IgD-negative memory B cell (primary cell): ENCODE data around the gene WDR18. TPM values are rescaled to one million over a fixed set of nuclear protein-coding genes. Genes with fewer than 3 reads are reported as not detected.

Experiments used
- H3K27ac Mint-ChIP-seq, 3 donors: one replicate each; pipeline ENCODE4 v1.8.0; 2020 to 2022; ENCODE audit warnings: mild to moderate bottlenecking in 3 of 3, mixed read lengths in 3 of 3, moderate library complexity in 1 of 3
- H3K27me3 Mint-ChIP-seq: one replicate; pipeline ENCODE4 v1.8.0; 2021; ENCODE audit warnings: mixed read lengths
- H3K36me3 Mint-ChIP-seq: one replicate; pipeline ENCODE4 v1.8.0; 2020; ENCODE audit warnings: mild to moderate bottlenecking, mixed read lengths
- H3K4me1 Mint-ChIP-seq, 3 donors: one replicate each; pipeline ENCODE4 v1.8.0; 2020 to 2022; ENCODE audit warnings: mixed read lengths in 3 of 3, mild to moderate bottlenecking in 1 of 3
- H3K4me3 Mint-ChIP-seq, 4 donors: one replicate each; pipeline ENCODE4 v1.8.0; 2020 to 2022; ENCODE audit warnings: mild to moderate bottlenecking in 4 of 4, mixed read lengths in 4 of 4, moderate library complexity in 3 of 4
- H3K9me3 Mint-ChIP-seq, 3 donors: one replicate each; pipeline ENCODE4 v1.8.0; 2020 to 2021; ENCODE audit warnings: mixed read lengths in 3 of 3, mild to moderate bottlenecking in 1 of 3
- polyA plus RNA-seq: library from polyadenylated mRNA; unstranded; fragments of 300-500 nt; fragmentation: Illumina TruSeq; gene quantifications from one replicate; pipeline ENCODE4 v1.2.3, GENCODE V29; 2021

The WDR18 gene, protein sequence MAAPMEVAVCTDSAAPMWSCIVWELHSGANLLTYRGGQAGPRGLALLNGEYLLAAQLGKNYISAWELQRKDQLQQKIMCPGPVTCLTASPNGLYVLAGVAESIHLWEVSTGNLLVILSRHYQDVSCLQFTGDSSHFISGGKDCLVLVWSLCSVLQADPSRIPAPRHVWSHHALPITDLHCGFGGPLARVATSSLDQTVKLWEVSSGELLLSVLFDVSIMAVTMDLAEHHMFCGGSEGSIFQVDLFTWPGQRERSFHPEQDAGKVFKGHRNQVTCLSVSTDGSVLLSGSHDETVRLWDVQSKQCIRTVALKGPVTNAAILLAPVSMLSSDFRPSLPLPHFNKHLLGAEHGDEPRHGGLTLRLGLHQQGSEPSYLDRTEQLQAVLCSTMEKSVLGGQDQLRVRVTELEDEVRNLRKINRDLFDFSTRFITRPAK
- polyA plus RNA-seq = 53.4 TPM

DNA sequence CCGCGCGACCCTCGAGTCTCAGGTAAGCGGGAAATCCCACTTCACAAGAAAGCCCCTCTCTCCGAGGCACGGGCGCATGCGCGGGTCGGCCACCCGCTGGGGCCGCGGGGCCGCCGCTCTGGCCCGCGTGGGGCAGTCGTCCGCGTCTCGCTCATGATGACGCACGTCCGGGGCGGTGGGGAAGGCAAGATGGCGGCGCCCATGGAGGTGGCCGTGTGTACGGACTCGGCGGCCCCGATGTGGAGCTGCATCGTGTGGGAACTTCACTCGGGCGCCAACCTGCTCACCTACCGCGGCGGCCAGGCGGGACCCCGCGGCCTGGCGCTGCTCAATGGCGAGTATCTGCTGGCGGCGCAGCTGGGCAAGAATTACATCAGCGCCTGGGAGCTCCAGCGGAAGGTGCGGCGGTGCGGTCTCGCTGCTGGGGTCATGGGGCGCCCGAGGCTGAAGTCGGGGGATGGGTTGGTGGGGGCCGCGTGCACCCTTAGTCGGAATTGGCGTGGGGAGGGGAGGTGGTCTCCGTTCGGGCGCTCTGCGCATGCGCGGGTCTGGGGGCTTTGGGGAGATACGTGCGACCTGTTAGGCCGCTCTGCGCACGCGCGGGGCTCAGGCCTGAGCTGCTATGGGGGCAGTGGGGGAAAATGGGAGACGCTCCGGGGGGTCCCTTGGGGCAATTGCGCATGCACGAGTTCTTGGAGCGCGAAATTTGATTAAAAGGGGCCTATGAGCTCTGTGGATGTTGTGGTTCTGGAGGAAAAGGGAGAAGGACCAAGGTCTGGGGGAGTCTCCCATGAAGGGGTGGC lies at the start of gene WDR18:
Gene WDR18, plus strand, starts transcription at position 181 of the 803 bp plus-strand sequence. Its CDS starts 9 bp downstream, at position 190.
- Mint-ChIP-seq H3K36me3 (no peaks in the 10 kb centered on the region), H3K27me3 (no peaks in the 10 kb centered on the region), H3K9me3 (no peaks in the 10 kb centered on the region), H3K4me1 (peaks cover 0 to 12% (median 4%) of the 10 kb centered on the region in 3 donors), H3K4me3 (peak within 1 kb of the TSS; percentile 87 to 98 (median 95)), H3K27ac (peak within 1 kb of the TSS; percentile 36 to 93 (median 87))

DNA sequence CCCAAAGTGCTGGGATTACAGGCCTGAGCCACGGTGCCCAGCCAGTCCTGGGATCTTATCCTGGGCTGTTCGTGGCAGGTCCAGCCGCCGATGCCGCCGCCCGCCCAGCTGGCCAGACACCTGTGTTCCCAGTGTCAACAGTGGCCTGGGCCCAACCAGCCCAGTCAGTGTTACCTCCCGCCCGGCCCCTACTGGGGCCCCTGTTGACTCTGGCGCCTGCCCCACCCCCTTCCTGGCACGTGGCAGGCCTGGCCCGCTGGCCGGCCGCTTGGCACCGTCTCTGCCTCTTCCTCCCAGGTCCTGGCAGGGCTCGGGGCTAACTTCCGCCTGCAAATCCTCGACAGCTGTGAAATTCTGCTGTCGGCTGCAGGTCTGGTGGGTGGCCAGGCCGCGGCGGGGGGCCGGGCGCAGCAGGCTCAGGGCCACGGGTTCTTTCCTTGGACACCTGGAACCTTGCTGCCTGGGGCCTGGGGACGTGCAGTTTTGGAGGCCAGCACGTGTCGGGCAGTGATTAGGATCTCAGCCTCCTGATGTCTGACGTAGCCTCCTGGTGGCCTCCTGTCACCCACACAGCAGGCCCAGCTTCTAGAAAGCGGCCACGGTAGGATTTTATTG lies 49.2 kb upstream of the WDR18 start:
- Mint-ChIP-seq H3K4me3 (peak overlapping the region in 1 of 4 donors; percentile 17), H3K4me1 (peaks cover 11 to 19% (median 19%) of the 10 kb centered on the region in 3 donors), H3K27ac (peak overlapping the region in 1 of 3 donors; percentile 87)

DNA sequence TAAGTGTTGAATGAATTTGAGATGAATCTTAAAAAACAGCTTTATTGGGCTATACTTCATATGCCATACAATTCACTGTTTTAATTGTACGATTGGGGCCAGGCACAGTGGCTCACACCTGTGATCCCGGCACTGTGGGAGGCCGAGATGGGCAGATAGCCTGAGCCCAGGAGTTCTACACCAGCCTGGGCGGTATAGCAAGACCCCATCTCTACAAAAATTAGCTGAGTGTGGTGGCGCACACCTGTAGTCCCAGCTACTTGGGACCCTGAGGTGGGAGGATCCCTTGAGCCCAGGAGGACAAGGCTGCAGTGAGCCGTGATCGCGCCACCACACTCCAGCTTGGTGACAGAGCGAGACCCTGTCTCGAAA lies 48.0 kb upstream of the WDR18 start:
- no peaks in the 10 kb centered on the region for H3K27me3 Mint-ChIP-seq
- peaks cover 6% of the 10 kb centered on the region for H3K36me3 Mint-ChIP-seq
- H3K9me3 Mint-ChIP-seq = peaks cover 0 to 2% (median 0%) of the 10 kb centered on the region in 3 donors
- no peak overlapping the region for H3K4me3 Mint-ChIP-seq
- H3K4me1 Mint-ChIP-seq = peaks cover 15 to 24% (median 23%) of the 10 kb centered on the region in 3 donors
- H3K27ac Mint-ChIP-seq = peak overlapping the region; percentile 13 to 87 (median 31)

More for the DNA sequence above, 49.2 kb upstream of the WDR18 start:
- peaks cover 9% of the 10 kb centered on the region for H3K36me3 Mint-ChIP-seq
- no peaks in the 10 kb centered on the region for H3K27me3 Mint-ChIP-seq
- H3K9me3 Mint-ChIP-seq = peaks cover 0 to 2% (median 0%) of the 10 kb centered on the region in 3 donors

DNA sequence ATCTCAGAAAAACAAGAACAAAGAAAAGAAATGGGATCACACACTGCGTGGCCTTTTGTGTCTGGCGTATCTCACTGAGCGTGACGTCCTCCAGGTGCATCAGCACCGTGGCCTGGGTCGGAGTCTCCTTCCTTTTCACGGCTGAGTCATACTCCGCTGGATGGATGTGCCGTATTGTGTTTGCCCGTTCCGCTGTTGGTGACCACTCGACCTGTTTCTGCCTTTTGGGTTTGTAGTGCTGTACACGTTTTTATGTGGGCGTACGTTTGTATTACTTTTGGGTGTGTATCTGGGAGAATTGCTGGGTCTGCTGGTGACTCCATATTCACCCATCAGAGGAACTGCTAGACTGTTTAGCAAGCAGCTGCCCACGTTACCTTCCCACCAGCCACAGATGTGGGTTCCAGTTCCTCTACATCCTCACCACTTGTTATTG lies 46.9 kb upstream of the WDR18 start:
- Mint-ChIP-seq H3K9me3 (peaks cover 0 to 2% (median 0%) of the 10 kb centered on the region in 3 donors), H3K27ac (peak overlapping the region; percentile 93 to 95 (median 94)), H3K27me3 (no peaks in the 10 kb centered on the region), H3K36me3 (peaks cover 6% of the 10 kb centered on the region), H3K4me3 (peak overlapping the region; percentile 34 to 78 (median 60)), H3K4me1 (peaks cover 15 to 27% (median 26%) of the 10 kb centered on the region in 3 donors)

DNA sequence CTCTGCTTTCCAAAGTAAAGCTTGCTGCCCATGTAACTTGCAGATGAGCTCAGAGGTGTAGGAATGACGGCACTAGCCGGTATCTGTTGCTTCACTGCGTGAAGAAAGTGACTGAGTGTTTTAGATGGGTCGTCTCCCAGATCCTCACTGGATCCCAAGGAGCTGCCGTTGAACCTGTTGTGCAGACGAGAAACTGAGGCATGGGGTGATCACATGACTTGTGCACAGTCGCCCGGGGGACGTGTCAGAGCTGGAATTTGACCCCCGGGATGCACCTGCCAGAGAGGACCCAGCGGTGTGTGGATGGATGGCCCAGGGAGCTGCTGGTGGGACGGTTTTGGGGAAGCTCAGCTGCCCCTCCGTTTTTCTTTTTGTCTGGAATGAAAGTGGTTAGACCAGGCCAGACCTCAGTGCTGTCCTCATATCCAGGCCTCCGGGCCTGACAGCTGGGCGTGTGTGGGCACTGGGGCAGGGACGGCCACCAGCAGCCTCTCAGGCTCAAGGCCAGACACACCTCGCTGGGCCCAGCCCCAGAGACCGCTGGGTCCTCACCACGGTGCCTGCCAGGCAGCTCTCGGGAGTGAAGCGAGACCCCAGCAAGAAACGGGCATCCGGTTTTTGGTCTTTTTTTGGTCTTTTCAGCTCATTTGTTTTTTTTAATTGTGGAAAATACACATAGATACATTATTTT lies 45.8 kb upstream of the WDR18 start:
- Mint-ChIP-seq H3K36me3 (peaks cover 6% of the 10 kb centered on the region), H3K9me3 (peaks cover 0 to 2% (median 0%) of the 10 kb centered on the region in 3 donors), H3K27me3 (no peaks in the 10 kb centered on the region), H3K4me1 (peaks cover 11 to 23% (median 23%) of the 10 kb centered on the region in 3 donors), H3K27ac (peak overlapping the region; percentile 23 to 94 (median 93)), H3K4me3 (peak overlapping the region in 3 of 4 donors; percentile 8 to 74 (median 32))

DNA sequence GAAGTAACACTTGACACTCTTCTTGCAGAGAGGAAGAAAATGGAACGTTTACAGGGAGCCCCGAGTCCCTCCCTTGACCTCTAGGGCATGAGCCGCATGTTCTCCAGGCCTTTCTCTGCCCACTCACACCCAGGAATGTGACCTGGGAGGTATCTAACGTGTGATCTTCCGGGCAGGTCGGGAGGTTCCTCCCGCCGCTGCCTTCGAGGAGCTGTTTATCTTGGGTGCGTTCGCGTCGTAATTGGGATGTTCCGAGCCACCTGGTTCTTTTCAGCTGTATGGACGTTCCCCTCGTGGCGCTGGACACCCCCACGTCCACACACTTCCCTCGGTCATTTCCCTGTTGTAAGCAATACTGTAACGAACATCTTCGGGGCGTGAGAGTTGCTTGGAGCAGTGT lies 44.7 kb upstream of the WDR18 start:
- peak overlapping the region in 3 of 4 donors; percentile 32 to 84 (median 47) for H3K4me3 Mint-ChIP-seq

DNA sequence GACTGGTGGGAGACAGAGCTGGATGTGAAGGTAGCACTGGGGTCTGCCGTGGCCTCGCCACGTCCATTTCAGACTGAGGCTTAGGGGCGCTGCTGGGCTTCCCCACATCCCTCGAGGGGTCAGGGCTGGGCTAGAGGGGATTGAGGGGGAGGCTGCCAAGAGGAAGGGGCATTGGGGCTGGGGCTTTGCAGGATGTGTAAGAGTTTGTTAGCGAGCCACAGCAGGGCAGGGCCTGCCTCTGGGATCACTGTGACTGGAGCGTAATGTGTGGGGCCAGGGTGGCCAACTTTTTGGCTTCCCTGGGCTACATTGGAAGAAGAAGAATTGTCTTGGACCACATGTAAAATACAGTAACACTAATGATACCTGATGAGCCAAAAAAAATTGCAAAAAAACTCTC lies 44.2 kb upstream of the WDR18 start:
- H3K27me3 Mint-ChIP-seq = no peaks in the 10 kb centered on the region
- H3K27ac Mint-ChIP-seq = peak overlapping the region; percentile 67 to 88 (median 87)
- peaks cover 0 to 2% (median 0%) of the 10 kb centered on the region in 3 donors for H3K9me3 Mint-ChIP-seq

More for the DNA sequence above, 44.7 kb upstream of the WDR18 start:
- no peaks in the 10 kb centered on the region for H3K27me3 Mint-ChIP-seq
- peaks cover 11 to 23% (median 23%) of the 10 kb centered on the region in 3 donors for H3K4me1 Mint-ChIP-seq
- peaks cover 6% of the 10 kb centered on the region for H3K36me3 Mint-ChIP-seq
- H3K27ac Mint-ChIP-seq = peak overlapping the region in 2 of 3 donors; percentile 63 to 87
- peaks cover 0 to 2% (median 0%) of the 10 kb centered on the region in 3 donors for H3K9me3 Mint-ChIP-seq

DNA sequence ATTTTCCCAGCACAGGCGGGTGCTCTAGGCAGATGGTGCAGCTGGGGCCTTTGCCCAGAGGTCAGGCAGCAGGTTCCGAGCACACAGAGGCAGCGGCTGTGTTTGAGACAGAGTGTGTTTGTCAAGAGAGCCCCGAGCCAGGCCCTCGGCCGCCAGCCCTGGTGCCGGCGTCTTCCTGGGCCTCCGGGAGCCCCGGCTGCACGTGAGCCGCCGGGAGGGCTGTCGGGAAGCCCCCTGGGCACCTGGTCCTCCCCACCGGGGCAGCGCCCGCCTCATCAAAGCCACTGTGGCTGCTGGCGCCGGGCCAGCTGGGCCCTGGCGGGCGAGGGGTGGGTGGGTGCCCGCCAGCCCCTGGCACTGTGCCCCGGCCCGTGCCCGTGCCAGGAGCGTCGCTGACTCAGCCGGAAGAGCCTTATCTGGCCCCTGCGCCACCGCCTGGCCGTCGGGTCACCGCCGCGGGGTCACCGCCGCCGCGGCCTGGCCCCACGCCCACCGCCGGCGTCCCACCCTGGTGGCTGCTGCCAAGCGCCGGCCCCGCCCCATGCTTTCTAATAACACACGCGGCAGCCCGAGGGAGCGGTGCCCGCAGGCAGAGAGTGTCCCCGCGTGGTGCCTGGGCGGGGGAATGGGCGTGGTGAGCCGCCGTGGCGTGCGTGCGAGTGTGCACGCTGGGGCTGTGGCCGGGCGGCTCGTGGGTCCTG lies 43.4 kb upstream of the WDR18 start:
- peaks cover 11 to 27% (median 23%) of the 10 kb centered on the region in 3 donors for H3K4me1 Mint-ChIP-seq
- H3K27ac Mint-ChIP-seq = peak overlapping the region; percentile 90 to 97 (median 95)
- no peaks in the 10 kb centered on the region for H3K27me3 Mint-ChIP-seq
- peaks cover 0 to 2% (median 0%) of the 10 kb centered on the region in 3 donors for H3K9me3 Mint-ChIP-seq
- H3K4me3 Mint-ChIP-seq = peak overlapping the region; percentile 71 to 90 (median 85)
- H3K36me3 Mint-ChIP-seq = peaks cover 6% of the 10 kb centered on the region

More for the DNA sequence above, 44.2 kb upstream of the WDR18 start:
- peaks cover 11 to 24% (median 23%) of the 10 kb centered on the region in 3 donors for H3K4me1 Mint-ChIP-seq
- H3K4me3 Mint-ChIP-seq = peak overlapping the region; percentile 70 to 90 (median 83)
- H3K36me3 Mint-ChIP-seq = peaks cover 6% of the 10 kb centered on the region

DNA sequence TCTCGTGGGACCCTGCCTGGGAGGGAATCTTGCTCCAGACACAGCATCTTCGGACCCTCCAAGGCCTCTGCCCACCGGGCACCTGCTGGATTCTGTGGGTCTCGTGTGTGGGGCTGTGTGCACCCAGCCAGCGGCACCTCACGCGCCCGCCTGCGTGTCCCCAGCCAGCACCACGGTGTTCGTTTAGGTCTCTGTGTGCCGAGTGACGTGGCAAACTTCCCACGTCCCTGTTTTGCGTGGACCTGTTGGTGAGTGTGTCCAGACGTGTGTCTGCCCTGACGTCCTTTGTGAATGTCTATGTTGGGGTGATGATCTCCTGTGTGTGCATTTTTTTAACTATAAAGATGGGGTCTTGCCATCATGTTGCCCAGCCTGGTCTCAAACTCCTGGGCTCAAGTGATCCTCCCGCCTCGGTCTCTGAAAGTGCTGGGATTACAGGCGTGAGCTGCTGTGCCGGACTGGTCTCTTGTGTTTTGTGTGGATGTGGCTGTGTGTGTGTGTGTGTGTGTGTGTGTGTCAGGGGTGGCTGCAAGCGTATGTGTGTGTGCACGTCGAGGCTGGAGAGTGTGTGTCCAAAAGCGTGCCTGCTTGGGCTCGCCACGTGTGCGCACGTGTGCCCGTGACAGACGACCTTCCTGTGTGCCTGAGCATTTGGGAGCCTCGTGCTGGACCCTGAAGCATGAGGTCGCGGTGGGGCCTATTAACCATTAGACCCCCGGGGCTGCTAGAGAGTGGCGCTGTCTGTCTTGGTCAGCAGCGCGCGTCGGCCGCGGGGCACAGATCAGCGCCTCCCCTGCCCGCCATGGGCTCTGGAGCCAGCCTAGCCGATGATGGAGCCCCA lies 42.6 kb upstream of the WDR18 start:
- Mint-ChIP-seq H3K27ac (peak overlapping the region; percentile 90 to 97 (median 95)), H3K4me3 (peak overlapping the region; percentile 70 to 86 (median 78)), H3K9me3 (peaks cover 0 to 2% (median 0%) of the 10 kb centered on the region in 3 donors), H3K36me3 (peaks cover 6% of the 10 kb centered on the region), H3K27me3 (no peaks in the 10 kb centered on the region), H3K4me1 (peaks cover 11 to 27% (median 23%) of the 10 kb centered on the region in 3 donors)

DNA sequence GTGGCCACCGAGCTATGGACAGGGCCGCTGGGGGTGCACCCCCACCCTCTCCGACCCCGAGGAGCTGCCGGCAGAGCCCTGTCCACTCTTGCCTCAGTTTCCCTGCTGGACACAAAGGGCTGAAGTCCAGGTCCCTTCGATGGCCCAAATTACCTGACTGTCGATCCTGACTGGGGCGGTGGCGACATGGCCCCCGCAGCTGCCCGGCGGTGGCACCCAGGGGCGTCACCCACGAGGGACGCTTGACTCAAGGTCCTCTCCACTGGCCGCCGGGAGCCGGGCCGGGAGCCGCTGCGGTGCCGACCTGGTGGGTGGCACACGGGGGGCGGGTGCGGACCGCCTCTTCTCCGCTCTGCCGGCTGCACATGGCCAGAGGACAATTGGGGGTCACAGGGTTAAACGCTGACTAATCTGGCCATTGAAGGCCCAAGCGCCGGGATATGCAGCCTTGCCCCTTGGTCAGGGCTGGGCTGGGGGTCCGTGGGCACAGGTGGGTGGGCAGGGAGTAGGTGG lies 42.0 kb upstream of the WDR18 start:
- H3K4me1 Mint-ChIP-seq = peaks cover 16 to 28% (median 26%) of the 10 kb centered on the region in 3 donors
- peaks cover 6% of the 10 kb centered on the region for H3K36me3 Mint-ChIP-seq
- H3K27ac Mint-ChIP-seq = peak overlapping the region in 1 of 3 donors; percentile 90
- H3K9me3 Mint-ChIP-seq = peaks cover 0 to 2% (median 0%) of the 10 kb centered on the region in 3 donors
- H3K27me3 Mint-ChIP-seq = no peaks in the 10 kb centered on the region
- peak overlapping the region in 1 of 4 donors; percentile 49 for H3K4me3 Mint-ChIP-seq

DNA sequence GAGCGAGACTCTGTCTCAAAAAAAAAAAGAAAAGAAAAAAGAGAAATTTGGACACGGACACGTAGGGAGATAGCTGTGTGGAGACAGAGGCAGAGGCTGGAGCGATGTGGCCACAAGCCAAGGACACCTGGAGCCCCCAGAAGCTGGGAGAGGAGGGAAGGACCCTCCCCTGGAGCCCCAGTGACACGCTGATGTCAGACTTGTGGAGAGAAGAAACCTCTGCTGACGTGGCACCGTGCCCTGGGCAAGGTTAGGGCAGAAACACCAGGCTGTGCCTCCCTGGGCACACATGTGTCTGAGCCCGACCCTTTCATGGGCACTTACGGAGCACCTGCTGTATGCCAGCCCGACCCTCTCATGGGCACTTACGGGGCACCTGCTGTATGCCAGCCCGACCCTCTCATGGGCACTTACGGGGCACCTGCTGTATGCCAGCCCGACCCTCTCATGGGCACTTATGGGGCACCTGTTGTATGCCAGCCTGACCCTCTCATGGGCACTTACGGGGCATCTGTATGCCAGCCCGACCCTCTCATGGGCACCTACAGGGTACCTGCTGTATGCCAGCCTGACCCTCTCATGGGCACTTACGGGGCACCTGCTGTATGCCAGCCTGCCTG lies 40.5 kb upstream of the WDR18 start:
- no peaks in the 10 kb centered on the region for H3K9me3 Mint-ChIP-seq
- H3K4me1 Mint-ChIP-seq = peaks cover 21 to 35% (median 31%) of the 10 kb centered on the region in 3 donors
- peak overlapping the region in 2 of 3 donors; percentile 55 to 99 for H3K27ac Mint-ChIP-seq
- H3K4me3 Mint-ChIP-seq = peak overlapping the region in 1 of 4 donors; percentile 68
- H3K36me3 Mint-ChIP-seq = no peaks in the 10 kb centered on the region
- H3K27me3 Mint-ChIP-seq = no peaks in the 10 kb centered on the region

DNA sequence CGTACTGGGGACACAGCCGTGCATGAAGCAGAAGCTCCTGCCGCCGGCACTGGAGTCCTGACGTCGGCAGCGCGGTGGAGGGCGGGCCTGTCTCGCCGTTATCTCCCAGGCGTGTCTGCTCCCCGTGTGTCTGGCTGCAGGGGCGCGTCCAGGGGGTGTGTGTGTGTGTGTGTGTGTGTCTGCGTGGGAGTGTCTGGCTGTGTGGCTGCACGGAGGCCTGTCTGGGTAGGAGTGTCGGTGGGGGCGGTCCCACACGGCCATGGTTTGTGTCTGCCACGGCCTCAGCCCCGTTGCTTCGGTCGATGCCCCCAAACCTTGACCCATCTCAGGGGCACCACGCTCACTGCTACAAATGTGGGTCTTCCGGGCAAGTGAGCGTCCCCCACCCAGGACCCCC lies 40.0 kb upstream of the WDR18 start:
- no peaks in the 10 kb centered on the region for H3K27me3 Mint-ChIP-seq

More for the DNA sequence above, 40.0 kb upstream of the WDR18 start:
- peak overlapping the region in 3 of 4 donors; percentile 48 to 72 (median 67) for H3K4me3 Mint-ChIP-seq
- H3K4me1 Mint-ChIP-seq = peaks cover 21 to 35% (median 31%) of the 10 kb centered on the region in 3 donors
- peak overlapping the region; percentile 55 to 99 (median 86) for H3K27ac Mint-ChIP-seq
- no peaks in the 10 kb centered on the region for H3K36me3 Mint-ChIP-seq
- no peaks in the 10 kb centered on the region for H3K9me3 Mint-ChIP-seq
